MV-4-11 (cell line): ENCODE measurements around the gene TMPRSS2.

Experiments
- DNase-seq: peaks from one replicate; lab custom pipeline; 2025; lab: John Stamatoyannopoulos, UW

Gene TMPRSS2

DNA sequence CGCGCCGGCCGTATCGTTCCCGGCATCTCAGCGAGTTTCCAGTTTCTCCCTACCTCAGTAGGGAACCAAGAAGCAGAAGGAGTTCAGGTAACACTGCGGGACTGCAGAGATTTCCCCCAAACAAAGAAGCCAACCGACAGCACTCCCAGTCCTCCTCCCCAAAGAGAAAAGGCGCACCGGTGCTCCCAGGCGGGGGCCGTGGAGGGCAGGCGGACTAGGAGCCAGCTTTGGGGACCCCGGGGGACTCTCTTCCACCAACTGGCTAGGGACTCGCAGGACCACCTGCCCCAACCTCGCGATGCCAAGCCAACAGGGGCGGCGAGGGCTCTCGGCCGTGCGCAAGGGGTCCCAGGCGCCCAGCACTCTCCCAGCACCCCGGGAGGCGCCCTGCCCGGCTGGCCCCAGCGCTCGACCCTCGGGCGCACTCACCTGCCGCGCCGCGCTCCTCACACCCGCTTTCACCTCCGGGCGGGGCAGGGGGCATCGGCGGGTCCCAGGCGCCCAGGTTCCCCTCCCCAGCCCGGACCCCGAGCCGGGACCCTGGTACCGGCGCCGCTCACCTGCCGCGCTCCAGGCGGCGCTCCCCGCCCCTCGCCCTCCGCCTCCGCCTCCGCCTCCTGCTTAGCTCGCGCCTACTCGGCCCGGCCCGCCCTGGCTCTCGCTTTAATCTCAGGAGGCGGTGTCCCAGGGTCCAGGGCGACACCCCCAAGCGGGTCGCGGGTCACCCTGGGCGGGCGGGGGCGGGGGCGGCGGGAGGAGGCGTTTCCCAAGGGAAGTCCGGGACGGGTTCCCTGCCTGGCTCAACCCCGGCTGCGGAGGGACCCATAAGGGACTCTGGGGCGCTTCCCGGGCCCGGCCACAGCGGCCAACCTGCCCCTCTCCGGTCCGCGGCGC lies at the start of gene TMPRSS2:
TSS of gene TMPRSS2 (minus strand) at position 638 of the 894 bp plus-strand sequence. CDS start 10,025 bp downstream, outside the sequence.
- DNase-seq, result no peak

- DNase-seq, result no peak
Observed at GRCh38 chr21:41555057-41555456, 47.1 kb upstream of the TMPRSS2 start.

GRCh38 chr21:41552254-41552653 lies 44.3 kb upstream of the TMPRSS2 start:
- DNase-seq, result no peak

GRCh38 chr21:41548781-41549180 lies 40.8 kb upstream of the TMPRSS2 start:
- DNase-seq, result no peak

- DNase-seq, result no peak
Observed at GRCh38 chr21:41547111-41547510, 39.2 kb upstream of the TMPRSS2 start.

GRCh38 chr21:41545500-41546359 lies 37.8 kb upstream of the TMPRSS2 start:
- no peak for DNase-seq

GRCh38 chr21:41542727-41543126 lies 34.8 kb upstream of the TMPRSS2 start:
- DNase-seq, result no peak

DNA sequence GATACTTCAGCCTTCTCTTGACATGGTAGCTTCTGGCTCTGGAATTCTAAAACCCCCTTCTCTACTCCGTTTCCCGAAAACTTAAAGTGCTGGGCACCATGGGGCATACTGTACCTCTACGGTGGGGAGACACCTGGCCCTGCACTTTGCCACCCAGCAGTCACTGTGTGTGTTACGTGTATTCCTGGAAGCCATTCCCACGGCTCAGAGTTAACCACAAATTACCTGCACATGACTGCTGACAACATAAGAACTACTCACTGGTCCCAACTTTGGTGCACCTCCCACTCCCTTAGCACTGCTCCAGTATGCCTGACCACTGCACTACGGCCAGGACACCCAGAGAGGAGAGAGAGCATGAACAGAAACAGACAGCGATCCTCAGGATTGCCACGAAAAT lies 29.4 kb upstream of the TMPRSS2 start:
- no peak for DNase-seq

DNA sequence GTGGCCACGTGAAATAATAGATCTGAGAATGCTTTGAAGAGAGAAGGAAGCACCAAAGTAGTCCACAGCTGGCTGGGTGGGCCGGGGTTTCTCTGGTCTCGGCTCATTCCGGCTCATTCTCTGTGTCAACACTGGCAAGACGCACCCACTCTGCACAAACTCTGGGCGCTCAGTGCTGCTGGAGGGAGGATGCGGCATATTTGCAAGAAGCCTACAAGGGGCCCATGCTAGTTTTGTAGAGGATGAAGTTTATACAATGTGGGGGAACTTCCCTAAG lies 28.8 kb upstream of the TMPRSS2 start:
- DNase-seq, result no peak

GRCh38 chr21:41536076-41536826 lies 28.3 kb upstream of the TMPRSS2 start:
- no peak for DNase-seq

DNA sequence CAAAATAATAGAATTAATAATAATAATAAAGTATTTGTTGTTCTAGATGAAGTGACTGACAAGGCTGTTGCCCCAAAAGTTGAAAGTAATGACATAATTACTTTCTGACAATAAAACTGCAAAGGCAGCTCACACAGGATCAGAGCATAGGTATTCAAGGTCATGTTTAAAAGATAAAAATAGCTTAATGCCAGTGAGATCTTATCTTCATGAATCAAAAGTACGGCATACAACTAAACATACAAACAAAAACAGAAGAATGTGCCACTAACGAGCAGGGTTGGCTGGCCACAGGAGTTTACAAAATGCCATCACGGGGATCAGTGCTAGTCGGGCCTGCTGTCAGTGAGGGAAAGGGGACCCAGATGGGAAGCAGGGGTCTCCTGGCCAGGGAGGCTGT lies 22.4 kb upstream of the TMPRSS2 start:
- no peak for DNase-seq

DNA sequence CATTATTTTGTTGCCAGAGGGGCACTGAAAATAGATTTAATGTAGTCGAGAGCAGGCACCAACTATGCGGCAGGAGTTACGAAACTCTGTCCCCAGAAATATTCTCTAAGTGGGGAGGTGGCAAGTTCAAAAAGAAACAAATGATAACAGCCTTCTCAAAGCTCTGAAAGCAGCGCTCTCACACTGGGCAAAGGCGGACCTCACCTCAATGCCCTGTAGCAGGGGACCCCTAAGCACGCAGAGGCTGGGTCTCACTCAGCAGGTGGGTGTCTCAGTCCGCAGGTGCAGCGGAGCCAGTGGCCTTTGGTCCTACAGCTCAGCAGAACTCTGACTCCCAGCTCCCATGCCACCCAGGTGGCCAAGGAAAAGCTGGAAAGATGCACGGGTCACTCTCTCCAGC lies 21.8 kb upstream of the TMPRSS2 start:
- no peak for DNase-seq

DNA sequence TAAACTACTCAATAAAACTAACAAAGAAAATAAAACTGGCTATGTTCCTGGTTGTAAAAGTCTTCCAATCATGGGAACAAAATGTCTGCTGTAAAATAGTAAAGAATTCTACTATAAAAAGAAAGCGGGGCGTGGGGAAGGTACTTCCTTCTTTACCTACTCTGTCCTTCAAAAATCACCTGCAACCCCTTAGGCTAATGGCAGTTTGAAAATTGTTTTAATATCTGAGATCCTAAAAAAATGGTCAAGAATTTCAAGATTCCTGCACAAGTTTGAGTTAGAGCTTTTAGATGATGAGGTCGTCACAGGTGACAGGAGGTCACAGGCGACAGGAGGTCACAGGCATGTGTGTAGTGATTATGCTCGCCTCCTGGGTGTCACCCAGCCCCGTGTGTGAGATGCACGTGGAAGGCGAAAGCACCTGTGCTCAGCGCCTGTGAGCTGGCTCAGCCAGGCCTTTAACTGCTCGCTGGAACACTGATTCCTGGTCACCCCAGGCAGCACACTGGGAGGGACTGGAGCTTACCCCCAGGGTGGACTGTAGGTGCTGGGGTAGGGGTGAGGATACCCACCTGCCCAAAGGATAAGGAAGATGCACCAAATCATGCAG lies 18.6 kb upstream of the TMPRSS2 start:
- DNase-seq, result no peak

GRCh38 chr21:41523175-41523574 lies 15.2 kb upstream of the TMPRSS2 start:
- no peak for DNase-seq

- DNase-seq, result no peak
Observed at GRCh38 chr21:41521489-41522027, 13.6 kb upstream of the TMPRSS2 start.

- no peak for DNase-seq
Observed at GRCh38 chr21:41520560-41521442, 12.8 kb upstream of the TMPRSS2 start.

- no peak for DNase-seq
Observed at GRCh38 chr21:41519806-41520559, 12.0 kb upstream of the TMPRSS2 start.

DNA sequence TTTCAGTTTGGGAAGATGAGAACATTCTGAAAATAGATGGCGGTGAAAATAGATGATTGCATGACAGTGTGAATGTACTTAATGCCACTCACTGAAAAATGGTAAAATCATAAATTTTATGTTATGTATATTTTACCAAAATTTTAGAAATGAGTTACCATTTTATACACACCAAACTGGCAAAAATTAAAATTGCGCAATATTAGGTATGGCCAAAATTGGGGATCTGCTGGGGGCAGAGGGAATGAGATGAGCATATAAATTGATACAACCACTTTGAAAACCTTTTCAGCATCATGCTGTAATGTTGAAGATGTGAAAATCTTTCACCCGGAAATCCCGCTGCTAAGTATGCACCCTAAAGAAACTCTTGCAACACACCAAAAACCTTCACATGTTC lies 10.8 kb upstream of the TMPRSS2 start:
- DNase-seq, result no peak

GRCh38 chr21:41511858-41512257 lies 3.9 kb upstream of the TMPRSS2 start:
- no peak for DNase-seq

DNA sequence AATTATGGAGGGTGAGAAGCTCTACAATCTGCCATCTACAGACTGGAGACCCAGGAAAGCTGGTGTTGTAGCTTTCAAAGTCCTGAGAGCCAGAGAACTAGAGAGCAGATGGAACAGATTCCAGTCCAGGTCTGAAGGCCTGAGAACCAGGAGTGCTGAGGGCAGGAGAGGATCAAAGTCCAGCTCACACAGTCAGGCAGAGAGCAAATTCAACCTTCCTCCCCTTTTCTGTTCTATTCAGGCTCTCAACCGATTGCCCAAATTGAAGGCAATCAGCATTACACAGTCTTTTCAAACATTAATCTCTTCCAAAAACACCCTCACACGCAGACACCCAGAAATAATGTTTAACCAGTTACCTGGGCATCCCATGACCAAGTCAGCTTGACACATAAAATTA lies 2.5 kb upstream of the TMPRSS2 start:
- DNase-seq, result no peak
